HG03571 (cell line): ENCODE measurements around the gene PRUNE2.

Experiments
- ATAC-seq: cut with Tn5 transposase; IDR thresholded peaks from one replicate; pipeline ENCODE4 v1.9.1; 2021; ENCODE audit not compliant: unreplicated experiment

Gene PRUNE2

DNA sequence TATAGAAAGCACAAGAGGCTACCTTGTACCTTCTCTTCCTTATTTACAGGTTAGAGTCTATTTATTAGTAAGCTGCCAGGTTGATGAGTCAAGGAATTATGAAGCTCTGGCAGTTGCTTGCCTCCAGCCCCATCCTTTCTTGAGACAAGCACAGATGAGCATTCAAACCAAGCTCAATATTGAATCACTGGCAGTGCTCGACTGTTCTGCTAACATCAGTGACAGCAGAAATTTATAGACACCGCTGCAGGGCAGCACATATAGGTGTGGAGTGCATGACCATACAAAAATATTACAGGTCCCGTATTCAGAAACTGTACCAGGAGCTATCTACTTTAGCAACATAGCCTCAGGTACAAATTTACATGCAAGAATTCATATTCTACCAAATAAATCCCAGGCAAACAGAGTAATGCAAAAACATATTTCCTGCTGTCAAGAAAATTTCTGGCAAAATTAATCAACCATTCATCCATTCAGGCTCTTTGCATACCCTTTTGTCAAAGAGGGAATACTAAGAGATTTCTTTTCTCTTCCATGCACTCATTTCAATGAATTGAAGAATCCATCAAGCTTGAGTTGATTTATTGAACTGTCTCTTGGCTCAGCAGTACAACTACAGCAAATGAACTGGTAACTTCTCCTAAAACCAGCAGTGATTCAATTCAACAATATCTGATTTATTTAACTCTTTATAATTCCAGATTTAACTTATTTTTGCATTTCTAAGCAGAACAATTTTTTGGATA lies 168.6 kb downstream of the PRUNE2 start:
- no peak for ATAC-seq

GRCh38 chr9:76734716-76735115 lies 171.2 kb downstream of the PRUNE2 start:
- ATAC-seq, result no peak

DNA sequence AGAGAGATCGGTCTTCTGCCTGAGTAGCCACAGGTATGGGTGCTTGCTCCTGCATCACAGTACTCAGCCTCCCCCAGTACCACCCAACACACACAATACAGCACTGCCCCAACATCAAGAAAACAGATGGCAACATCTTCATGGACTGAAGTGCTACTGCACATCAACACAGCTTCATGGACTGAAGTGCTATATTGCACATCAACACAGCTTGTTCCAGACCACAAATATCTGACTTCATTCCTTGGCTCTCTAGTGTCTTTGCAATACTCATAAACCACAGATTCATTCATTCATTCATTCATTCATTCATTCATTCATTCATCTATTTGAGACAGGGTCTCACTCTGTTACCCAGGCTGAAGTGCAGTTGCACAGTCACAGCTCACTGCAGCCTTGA lies 172.8 kb downstream of the PRUNE2 start:
- ATAC-seq, result no peak

DNA sequence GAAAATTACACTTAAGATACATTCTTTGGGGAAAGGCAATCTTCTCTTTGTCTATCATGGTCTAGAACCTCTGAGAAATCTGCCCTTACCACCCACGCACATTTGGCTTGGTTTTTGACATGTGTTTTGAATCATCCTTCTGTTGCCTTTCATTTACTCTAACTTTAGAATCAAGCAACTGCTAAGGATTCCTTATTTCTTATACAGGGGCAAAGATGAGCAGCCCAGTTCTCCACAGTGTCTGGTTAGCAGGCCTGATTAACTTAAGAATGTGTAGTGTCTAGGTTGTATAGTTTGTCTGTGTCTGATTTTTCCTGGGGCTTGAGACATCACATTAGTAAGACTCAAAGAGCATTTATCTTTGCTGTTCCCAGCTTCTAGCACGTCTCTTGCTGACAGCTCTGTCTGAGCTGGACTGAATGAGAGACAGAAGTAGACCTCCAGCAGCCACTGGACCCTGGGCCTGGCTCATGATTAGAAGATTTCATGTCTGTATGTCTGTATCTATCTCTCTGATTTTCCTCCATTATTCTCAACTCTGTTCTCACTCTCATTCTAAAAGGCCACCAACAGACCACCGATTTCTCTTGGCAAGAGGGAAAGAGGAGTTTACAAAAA lies 173.5 kb downstream of the PRUNE2 start:
- ATAC-seq, result no peak

DNA sequence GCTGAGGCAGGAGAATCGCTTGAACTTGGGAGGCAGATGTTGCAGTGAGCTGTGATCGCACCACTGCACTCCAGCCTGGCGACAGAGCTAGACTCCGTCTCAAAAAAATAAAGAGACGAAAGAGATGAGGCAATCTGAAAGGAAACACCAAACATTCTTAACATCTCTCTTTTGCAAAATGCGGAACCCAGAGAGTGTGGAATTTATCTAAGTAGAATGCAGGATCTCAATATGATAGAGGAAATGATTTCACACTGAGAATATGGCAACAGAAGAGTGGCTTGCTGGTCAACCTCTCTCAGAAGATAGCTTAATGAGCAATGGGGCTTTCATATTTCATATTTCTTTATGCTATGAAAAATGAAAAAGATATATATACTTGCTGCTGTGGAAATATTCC lies 175.1 kb downstream of the PRUNE2 start:
- no peak for ATAC-seq

- ATAC-seq, result no peak
Observed at GRCh38 chr9:76729980-76730737, 175.8 kb downstream of the PRUNE2 start.

GRCh38 chr9:76729116-76729515 lies 176.8 kb downstream of the PRUNE2 start:
- no peak for ATAC-seq

DNA sequence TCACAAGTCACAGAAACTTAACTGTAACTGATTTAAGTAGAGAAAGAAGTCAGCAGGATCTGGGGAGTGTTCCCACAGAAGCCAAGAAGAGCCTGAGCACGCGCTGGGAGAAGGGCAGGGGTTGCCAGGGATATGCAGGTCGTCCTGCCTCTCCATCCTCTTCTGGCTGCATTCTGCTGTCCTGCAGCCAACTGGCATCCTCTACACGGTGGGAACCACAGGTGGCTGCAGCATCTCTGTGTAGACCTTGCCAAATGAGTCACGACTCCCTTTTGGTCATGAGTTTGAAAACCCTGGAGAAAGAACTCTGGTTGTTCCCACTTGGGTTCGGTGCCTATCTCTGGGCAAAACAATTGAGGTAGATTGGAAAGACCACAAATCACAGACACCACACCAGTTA lies 180.0 kb downstream of the PRUNE2 start:
- ATAC-seq, result no peak

GRCh38 chr9:76725011-76725546 lies 180.8 kb downstream of the PRUNE2 start:
- no peak for ATAC-seq

- no peak for ATAC-seq
Observed at GRCh38 chr9:76720245-76720644, 185.7 kb downstream of the PRUNE2 start.

- no peak for ATAC-seq
Observed at GRCh38 chr9:76718166-76718565, 187.7 kb downstream of the PRUNE2 start.

DNA sequence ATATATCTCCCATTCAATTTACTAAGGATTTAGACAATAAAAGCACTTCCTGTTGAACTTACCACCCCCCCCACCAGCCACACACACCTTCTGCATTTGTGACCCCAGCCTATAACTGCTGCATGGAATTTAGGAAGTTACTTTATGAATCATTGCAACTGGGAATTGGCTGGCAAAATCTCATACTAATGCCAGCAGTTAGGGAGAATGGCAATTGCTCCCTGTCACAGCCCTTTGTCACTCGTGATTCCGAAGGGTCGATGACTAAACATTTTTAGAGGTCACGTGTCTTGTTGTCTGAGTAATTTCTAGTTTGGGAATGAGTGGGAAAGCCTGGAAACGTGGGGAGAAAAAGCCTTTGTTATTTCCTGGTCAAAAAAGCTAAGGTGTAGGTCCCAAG lies 188.3 kb downstream of the PRUNE2 start:
- no peak for ATAC-seq

DNA sequence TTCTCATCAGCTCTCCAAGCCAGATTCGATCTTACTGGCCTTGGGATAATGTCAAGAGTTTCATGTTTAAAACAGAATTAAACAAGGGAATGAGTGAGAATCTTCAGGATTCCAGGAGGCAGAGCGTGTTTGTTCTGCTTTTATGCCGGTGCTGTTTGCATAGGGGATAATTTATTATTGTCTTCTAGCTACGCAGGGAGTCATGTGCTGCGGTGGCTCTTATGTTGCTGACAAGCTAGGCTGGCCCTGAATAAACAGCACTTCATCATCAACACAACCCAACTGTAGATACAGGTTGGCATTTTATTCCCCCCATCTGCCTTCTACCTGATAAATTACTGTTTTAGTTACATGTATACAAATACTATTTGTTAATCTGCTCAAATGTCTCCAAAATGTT lies 188.7 kb downstream of the PRUNE2 start:
- ATAC-seq, result no peak

DNA sequence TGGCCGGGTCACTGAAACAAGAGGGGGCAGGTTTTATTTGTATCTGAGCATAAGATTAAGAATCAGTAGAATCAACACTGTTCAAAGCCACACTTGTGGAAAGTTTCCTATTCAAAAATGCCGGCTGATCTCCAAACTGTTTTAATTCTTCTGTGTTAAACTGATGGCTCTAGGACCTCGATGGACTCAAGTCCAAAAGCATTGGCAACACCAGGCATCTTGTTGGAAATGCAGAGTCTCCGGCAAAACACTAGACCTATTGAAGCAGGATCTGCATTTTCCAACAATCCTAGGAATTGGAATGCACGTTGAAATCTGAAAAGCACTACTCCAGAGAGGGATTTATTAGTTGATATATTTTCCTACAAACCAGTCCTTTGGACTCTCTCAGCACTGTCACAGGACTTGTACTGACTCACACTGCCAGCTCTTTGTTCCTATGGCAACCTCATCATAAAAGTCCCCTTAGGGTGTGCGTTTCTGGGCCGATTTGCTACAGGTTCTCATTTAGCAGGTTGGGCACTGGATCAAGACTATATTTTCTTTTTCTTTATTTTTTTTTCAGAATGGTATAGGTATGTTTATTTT lies 189.7 kb downstream of the PRUNE2 start:
- no peak for ATAC-seq

- ATAC-seq, result no peak
Observed at GRCh38 chr9:76713381-76713780, 192.5 kb downstream of the PRUNE2 start.

DNA sequence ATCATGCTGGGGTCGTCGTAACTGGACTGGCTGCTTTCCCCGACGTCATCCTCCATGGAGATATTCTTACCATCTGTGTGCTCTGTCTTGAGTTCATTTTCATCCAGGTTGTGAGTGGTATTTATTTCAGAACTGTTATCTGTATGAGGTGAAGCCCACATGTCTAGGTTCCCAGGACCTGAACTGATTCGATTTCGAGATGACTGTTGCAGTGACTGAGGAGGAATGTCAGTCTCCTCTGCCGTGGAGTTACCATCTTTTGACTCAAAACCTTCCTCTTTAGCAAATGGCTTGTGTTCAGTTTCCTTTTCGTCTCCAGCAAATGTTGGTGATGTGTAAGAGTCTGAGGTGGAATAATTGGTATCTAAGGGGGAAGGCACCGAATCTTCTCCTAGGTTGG lies 196.9 kb downstream of the PRUNE2 start:
- no peak for ATAC-seq

GRCh38 chr9:76707510-76707909 lies 198.4 kb downstream of the PRUNE2 start:
- ATAC-seq, result no peak

DNA sequence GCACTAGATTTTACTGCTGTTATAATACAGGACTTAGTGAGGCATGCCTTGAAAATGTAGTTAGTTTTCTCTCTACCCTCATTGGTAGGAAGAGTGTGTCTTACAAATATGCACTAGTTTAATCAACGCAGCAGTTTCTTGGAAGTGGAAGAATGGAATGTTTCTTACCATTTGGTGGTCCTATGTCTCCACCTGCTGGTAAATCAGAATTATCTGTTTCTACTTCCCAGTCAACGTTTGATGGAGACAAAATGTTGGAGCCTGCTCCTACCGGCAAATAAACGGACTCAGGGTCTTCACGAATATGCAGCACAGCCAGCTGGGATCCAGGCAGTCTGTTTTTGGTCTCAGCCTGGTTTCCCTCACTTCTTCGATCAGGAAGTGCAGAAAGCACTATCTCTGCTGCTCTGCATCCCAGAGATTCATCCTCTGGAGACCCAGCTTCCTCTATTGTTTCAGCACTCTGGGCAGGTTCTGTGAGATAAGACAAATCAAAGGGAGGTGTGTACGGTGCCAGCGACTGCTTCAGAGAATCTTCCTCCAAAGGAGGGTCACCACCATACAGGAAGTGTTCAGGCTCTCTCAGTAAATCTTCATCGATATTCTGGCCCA lies 201.2 kb downstream of the PRUNE2 start:
- no peak for ATAC-seq

- ATAC-seq, result no peak
Observed at GRCh38 chr9:76703270-76703669, 202.6 kb downstream of the PRUNE2 start.

GRCh38 chr9:76701441-76702039 lies 204.4 kb downstream of the PRUNE2 start:
- ATAC-seq, result no peak

DNA sequence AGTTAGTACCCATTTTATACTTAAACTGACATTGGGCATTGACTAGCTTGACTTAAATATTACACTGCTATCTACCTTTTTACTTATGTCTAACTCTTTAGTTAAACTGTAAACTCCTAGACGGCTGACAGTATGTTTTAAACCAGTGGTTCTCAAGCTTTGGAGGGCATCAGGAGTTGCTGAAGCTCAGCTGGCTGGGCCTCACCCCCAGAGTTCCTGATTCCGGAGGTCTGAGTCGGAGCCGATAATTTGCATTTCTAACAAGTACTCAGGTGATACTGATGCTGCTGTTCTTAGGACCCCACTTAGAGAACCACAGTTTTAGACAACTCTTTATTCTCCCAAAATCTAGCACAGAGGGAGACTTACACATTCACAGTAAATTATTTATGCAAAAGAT lies 205.0 kb downstream of the PRUNE2 start:
- no peak for ATAC-seq
